K562 (cell line): ENCODE results near the gene SCAANT1. TPM values are rescaled to one million over a fixed set of nuclear protein-coding genes. Genes with fewer than 3 reads are reported as not detected.

ENCODE experiments used
- ATF1 ChIP-seq, 2 experiments: fragments of 450-650 bp in 1 of 2; IDR thresholded peaks; 2 replicates each; pipeline ENCODE4 v1.6.1; 2016; ENCODE audit warnings: missing compliant biosample characterization in 1 of 2, missing genetic modification characterization in 1 of 2
- CEBPB ChIP-seq: fragments of 450-650 bp; IDR thresholded peaks from 2 replicates; pipeline ENCODE4 v1.6.1; 2016; ENCODE audit warnings: missing genetic modification characterization, missing compliant biosample characterization
- CEBPG ChIP-seq, 3 experiments: fragments of 200-800 bp in 1 of 3; sonication (Bioruptor generic) in 1 of 3; sonication (generic) in 1 of 3; formaldehyde crosslinking in 1 of 3; IDR thresholded peaks in 2 of 3; conservative IDR thresholded peaks in 1 of 3; 2 replicates each; pipeline versions ENCODE4 v1.6.1 to v1.8.0; 2016 to 2022; ENCODE audit warnings: missing compliant biosample characterization in 2 of 3, missing genetic modification characterization in 2 of 3, mild to moderate bottlenecking in 1 of 3, missing genetic modification reagents in 1 of 3
- DDX20 ChIP-seq: fragments of 450-650 bp; IDR thresholded peaks from 2 replicates; pipeline ENCODE4 v1.6.1; 2016; ENCODE audit warnings: missing genetic modification characterization, low read depth, mild to moderate bottlenecking, missing compliant biosample characterization, moderate library complexity
- ETS2 ChIP-seq: IDR thresholded peaks from 2 replicates; pipeline ENCODE4 v1.6.1; 2016; ENCODE audit warnings: borderline replicate concordance, missing genetic modification characterization, mild to moderate bottlenecking, moderate library complexity, missing compliant biosample characterization; ENCODE audit not compliant: poor library complexity, severe bottlenecking
- EWSR1 ChIP-seq: fragments of 450-650 bp; IDR thresholded peaks from 2 replicates; pipeline ENCODE4 v1.6.1; 2018; ENCODE audit warnings: borderline replicate concordance, mild to moderate bottlenecking, low read depth, moderate library complexity; ENCODE audit not compliant: partially characterized antibody
- EZH2 ChIP-seq: IDR thresholded peaks from 2 replicates; pipeline ENCODE4 v1.6.1; 2012; ENCODE audit warnings: low read depth, mild to moderate bottlenecking, inconsistent platforms, low read length, borderline replicate concordance
- FOS ChIP-seq: IDR thresholded peaks from 3 replicates; pipeline ENCODE4 v1.6.1; 2011; ENCODE audit not compliant: insufficient read length; ENCODE audit errors: extremely low read depth
- FOSL1 ChIP-seq: fragments of 200-800 bp; sonication (Bioruptor generic); conservative IDR thresholded peaks from 2 replicates; pipeline ENCODE4 v1.6.1; 2016; ENCODE audit warnings: missing genetic modification characterization, missing compliant biosample characterization
- HDAC2 ChIP-seq: fragments of 450-650 bp; IDR thresholded peaks from 2 replicates; pipeline ENCODE4 v1.6.1; 2016; ENCODE audit warnings: mild to moderate bottlenecking
- KLF13 ChIP-seq: fragments of 450-650 bp; IDR thresholded peaks from 2 replicates; pipeline ENCODE4 v1.6.1; 2016; ENCODE audit warnings: missing genetic modification characterization, low read depth, mild to moderate bottlenecking, missing compliant biosample characterization, moderate library complexity, borderline replicate concordance
- KLF16 ChIP-seq: IDR thresholded peaks from 2 replicates; pipeline ENCODE4 v1.6.1; 2016; ENCODE audit warnings: antibody characterized with exemption
- MEF2A ChIP-seq: IDR thresholded peaks from 2 replicates; pipeline ENCODE4 v1.6.1; 2011; ENCODE audit warnings: low read depth, mild to moderate bottlenecking, low read length, moderate library complexity; ENCODE audit not compliant: control insufficient read depth
- NFATC3 ChIP-seq: fragments of 450-650 bp; IDR thresholded peaks from 2 replicates; pipeline ENCODE4 v1.6.1; 2017; ENCODE audit warnings: mild to moderate bottlenecking
- NFE2L1 ChIP-seq: fragments of 450-650 bp; IDR thresholded peaks from 2 replicates; pipeline ENCODE4 v1.6.1; 2016; ENCODE audit warnings: missing genetic modification characterization, low read depth, mild to moderate bottlenecking, missing compliant biosample characterization, moderate library complexity, borderline replicate concordance
- POLR2H ChIP-seq: IDR thresholded peaks from 2 replicates; pipeline ENCODE4 v1.6.1; 2016; ENCODE audit warnings: missing genetic modification characterization, low read depth, mild to moderate bottlenecking, control low read depth, missing compliant biosample characterization, moderate library complexity
- POU5F1 ChIP-seq: fragments of 150-350 bp; IDR thresholded peaks from 2 replicates; pipeline ENCODE4 v1.6.1; 2014; ENCODE audit warnings: borderline replicate concordance, low read length, low read depth, mild to moderate bottlenecking; ENCODE audit not compliant: partially characterized antibody
- RFX7 ChIP-seq: fragments of 250-450 bp; sonication (Bioruptor Pico); IDR thresholded peaks from 2 replicates; pipeline ENCODE4 v1.5.1; 2021; ENCODE audit warnings: mild to moderate bottlenecking
- SMAD4 ChIP-seq: fragments of 250-450 bp; sonication (Bioruptor Pico); conservative IDR thresholded peaks from 2 replicates; pipeline ENCODE4 v1.8.0; 2021; ENCODE audit warnings: inconsistent platforms, mild to moderate bottlenecking, moderate library complexity
- SMARCC2 ChIP-seq: fragments of 450-650 bp; IDR thresholded peaks from 2 replicates; pipeline ENCODE4 v1.6.1; 2017; ENCODE audit warnings: antibody characterized with exemption, moderate library complexity, mild to moderate bottlenecking, low read depth
- TCF3 ChIP-seq: sonication (generic); formaldehyde crosslinking; IDR thresholded peaks from 2 replicates; pipeline ENCODE4 v1.4.0; 2020; ENCODE audit warnings: mild to moderate bottlenecking, missing genetic modification reagents
- ZNF140 ChIP-seq: fragments of 250-450 bp; sonication (Bioruptor Pico); IDR thresholded peaks from 2 replicates; pipeline ENCODE4 v1.8.0; 2021; ENCODE audit warnings: moderate library complexity, mild to moderate bottlenecking, inconsistent platforms
- ZNF282 ChIP-seq: sonication (generic); formaldehyde crosslinking; IDR thresholded peaks from 2 replicates; pipeline ENCODE4 v1.8.1; 2023; ENCODE audit warnings: missing genetic modification reagents
- polyA plus RNA-seq, 8 experiments: library from polyadenylated mRNA; depleted of rRNA in 4 of 8; stranded (reverse) in 5 of 8; unstranded in 3 of 8; fragments of >200 nt; fragmentation: Nextera tagmentation in 2 of 8; fragmentation: Illumina TruSeq in 1 of 8; extraction: Ambion mirVana in 2 of 8; extraction: Trizol in 1 of 8; gene quantifications; 2 replicates each; pipeline versions ENCODE4 v1.2.1 to v1.2.3, GENCODE V29; 2011 to 2014; ENCODE audit warnings: inconsistent platforms in 1 of 8, missing spikeins in 1 of 8
- total RNA-seq, 7 experiments: library from RNA; depleted of rRNA in 6 of 7; stranded (reverse); fragments of >200 nt in 6 of 7; fragmentation: Illumina TruSeq in 2 of 7; extraction: Trizol in 2 of 7; gene quantifications; 2 replicates each; pipeline versions ENCODE4 v1.2.1 to v1.2.3, GENCODE V29; 2011 to 2021; ENCODE audit warnings: low replicate concordance in 1 of 7
- TF ChIP-seq, protein P1 (sequence below): fragments of 450-650 bp; IDR thresholded peaks from 2 replicates; pipeline ENCODE4 v1.6.1; 2016; ENCODE audit warnings: antibody characterized with exemption

Gene SCAANT1
- total and polyA plus RNA-seq, 9 of the 15 experiments (the other 6 are each of a cell fraction or from before 2014, with no cell fraction given): not detected

DNA sequence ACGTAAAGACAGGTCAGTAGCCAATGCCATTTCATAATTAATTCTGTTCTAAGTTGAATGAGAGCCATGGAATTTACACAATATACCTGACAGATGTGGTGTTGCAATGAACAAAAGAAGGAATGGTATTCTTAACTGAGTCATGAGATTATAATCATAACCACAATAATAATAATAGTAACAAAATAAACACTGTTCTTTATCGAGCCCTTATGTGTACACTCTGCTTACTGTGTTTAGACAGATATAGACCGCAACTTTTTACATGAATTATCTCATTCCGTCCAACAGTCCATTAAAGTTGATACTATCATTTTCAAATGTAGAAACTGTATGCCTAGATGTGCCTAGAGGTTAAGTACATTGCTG is 28.2 kb upstream of the SCAANT1 start (continued):
- TF ChIP-seq ZNF282 (CRISPR knock-in tag): no peak
- TF ChIP-seq TCF3 (CRISPR knock-in tag): peak; percentile 46; the same call in 1 of the 2 replicates
- no peak for TF ChIP-seq MEF2A
- no peak for TF ChIP-seq POLR2H (tag)
- no peak for TF ChIP-seq SMAD4 (CRISPR knock-in tag)
- TF ChIP-seq FOS: no peak
- TF ChIP-seq SMARCC2: no peak
- TF ChIP-seq FOSL1: peak; percentile 89
- TF ChIP-seq POU5F1: no peak
- no peak for TF ChIP-seq NFE2L1 (tag)
- no peak for TF ChIP-seq EWSR1
- TF ChIP-seq CEBPG (CRISPR knock-in tag; IDR thresholded peaks at IDR 0.05): no peak
- peak in 1 of 2 experiments; percentile 32; a peak in 1 of 4 replicates for TF ChIP-seq CEBPG (tag; conservative IDR thresholded peaks at IDR 0.05 in 1 of 2, IDR thresholded peaks at IDR 0.05 in 1 of 2)
- no peak for TF ChIP-seq NFATC3
- TF ChIP-seq KLF16: peak; percentile 62; the same call in 1 of the 2 replicates
- TF ChIP-seq ATF1 (CRISPR knock-in tag; IDR thresholded peaks at IDR 0.05): no peak
- TF ChIP-seq ATF1 (tag; IDR thresholded peaks at IDR 0.05): no peak
- no peak for TF ChIP-seq KLF13 (tag)
- no peak for TF ChIP-seq ETS2 (tag)
- TF ChIP-seq, protein P1, sequence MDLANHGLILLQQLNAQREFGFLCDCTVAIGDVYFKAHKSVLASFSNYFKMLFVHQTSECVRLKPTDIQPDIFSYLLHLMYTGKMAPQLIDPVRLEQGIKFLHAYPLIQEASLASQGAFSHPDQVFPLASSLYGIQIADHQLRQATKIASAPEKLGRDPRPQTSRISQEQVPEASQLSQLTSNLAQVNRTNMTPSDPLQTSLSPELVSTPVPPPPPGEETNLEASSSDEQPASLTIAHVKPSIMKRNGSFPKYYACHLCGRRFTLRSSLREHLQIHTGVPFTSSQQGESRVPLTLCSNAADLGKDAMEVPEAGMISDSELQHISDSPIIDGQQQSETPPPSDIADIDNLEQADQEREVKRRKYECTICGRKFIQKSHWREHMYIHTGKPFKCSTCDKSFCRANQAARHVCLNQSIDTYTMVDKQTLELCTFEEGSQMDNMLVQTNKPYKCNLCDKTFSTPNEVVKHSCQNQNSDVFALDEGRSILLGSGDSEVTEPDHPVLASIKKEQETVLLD: no peak
- TF ChIP-seq CEBPB (tag): peak; percentile 40; the same call in 1 of the 2 replicates
- no peak for TF ChIP-seq RFX7
- TF ChIP-seq DDX20: no peak
- TF ChIP-seq HDAC2: no peak
- no peak for TF ChIP-seq ZNF140 (CRISPR knock-in tag)
- TF ChIP-seq EZH2: no peak
